Body of pancreas (tissue), 4 donors: ENCODE measurements around the gene MCIDAS. TPM values are rescaled to one million over a fixed set of nuclear protein-coding genes. Genes with fewer than 3 reads are reported as not detected.

ENCODE experiments used
- ATAC-seq: fragments of 150-250 bp; one replicate; pipeline ENCODE4 v1.9.1; 2016
- DNase-seq, 4 donors: peaks; one replicate each; pipeline ENCODE4 v3.0.0-alpha.2; 2019
- H3K27ac ChIP-seq, 4 donors: fragments of 200-600 bp; sonication (generic); 1 replicate in 3 of 4; 2 replicates in 1 of 4; pipeline versions ENCODE4 v1.5.1 to v1.6.1; 2016 to 2019; ENCODE audit warnings: mild to moderate bottlenecking in 1 of 4, mixed read lengths in 1 of 4, moderate library complexity in 1 of 4
- H3K27me3 ChIP-seq, 2 donors: fragments of 200-600 bp; sonication (generic); one replicate each; pipeline ENCODE4 v1.6.0; 2016; ENCODE audit warnings: mild to moderate bottlenecking in 1 of 2
- H3K36me3 ChIP-seq, 2 donors: fragments of 200-600 bp; sonication (generic); replicated peaks in 1 of 2; 2 replicates each; pipeline ENCODE4 v1.5.1; 2016; ENCODE audit warnings: low read depth in 2 of 2; ENCODE audit not compliant: insufficient read depth in 1 of 2
- H3K4me1 ChIP-seq: fragments of 200-600 bp; sonication (generic); one replicate; pipeline ENCODE4 v1.6.0; 2016
- H3K4me3 ChIP-seq, 2 donors: fragments of 200-600 bp; sonication (generic); 1 replicate in 1 of 2; 2 replicates in 1 of 2; pipeline ENCODE4 v1.5.1; 2016 to 2019
- H3K9me3 ChIP-seq, 3 donors: fragments of 200-600 bp; sonication (generic); 1 replicate in 2 of 3; 2 replicates in 1 of 3; pipeline ENCODE4 v1.5.1; 2016
- CTCF ChIP-seq, 7 experiments: fragments of 450-650 bp in 4 of 7; fragments of 200-600 bp in 3 of 7; sonication (generic) in 3 of 7; IDR thresholded peaks; one replicate each; pipeline ENCODE4 v1.5.1; 2016 to 2019; ENCODE audit warnings: antibody characterized with exemption in 7 of 7
- POLR2A ChIP-seq, 3 donors: fragments of 450-650 bp; IDR thresholded peaks; one replicate each; pipeline ENCODE4 v1.6.1; 2016; ENCODE audit warnings: antibody characterized with exemption in 3 of 3, mild to moderate bottlenecking in 2 of 3
- WGBS, 2 donors: methylation state at CpG; one replicate each; pipeline ENCODE4 v1.1.5; 2017; 5-methylcytosine and 5-hydroxymethylcytosine counted together
- intact Hi-C: fragments of 100-400 bp; cut with DNase I; formaldehyde crosslinking; loops from one replicate; pipeline ENCODE4 v1.15.1; 2023
- total RNA-seq, 2 donors: library from RNA; depleted of rRNA; stranded (reverse); fragments of >200 nt; gene quantifications; one replicate each; pipeline ENCODE4 v1.1.0, GENCODE V29; 2016

MCIDAS gene
- total RNA-seq = 1 to 10 TPM in 1 of 2 donors, not detected in 1; 1.3 TPM

- Histone ChIP-seq H3K27me3 (no peaks in the 10 kb centered on the region), H3K9me3 (no peaks in the 10 kb centered on the region), H3K4me3 (peak within 1 kb of the TSS; percentile 21 to 32), H3K36me3 (no peaks in the 10 kb centered on the region), H3K27ac (peak within 1 kb of the TSS in 3 of 4 donors; percentile 24 to 62 (median 47)), H3K4me1 (peaks cover 35% of the 10 kb centered on the region)
- 0 to 1% methylated on average over 5 to 80 of the region's 80 CpGs for WGBS, 2 donors
- peak; percentile 76 to 87 (median 80) for DNase-seq
- TF ChIP-seq CTCF (IDR thresholded peaks at IDR 0.05) (peak; percentile 27 to 56 (median 41)), POLR2A (IDR thresholded peaks at IDR 0.05) (no peak)
- intact Hi-C loops = loop anchor here (5.0 kb wide), 1 partner anchor 45 kb away; no protein-coding TSS in a partner anchor
- ATAC-seq = peak; percentile 86
These were observed at the start of gene MCIDAS for GRCh38 chr5:55226934-55227663. Gene MCIDAS (minus strand): TSS chr5:55227315. CDS start chr5:55227138, 177 bp downstream.

- Histone ChIP-seq H3K36me3 (peaks cover 0 to 28% of the 10 kb centered on the region in 2 donors), H3K27ac (no peak overlapping the region), H3K9me3 (no peaks in the 10 kb centered on the region), H3K4me1 (no peaks in the 10 kb centered on the region), H3K4me3 (no peak overlapping the region), H3K27me3 (no peaks in the 10 kb centered on the region)
- WGBS, 2 donors = 46 to 58% methylated on average over 1 of the region's 1 CpG
- DNase-seq (no peak), ATAC-seq (no peak)
- intact Hi-C loops = no loop called here
- no peak for TF ChIP-seq CTCF (IDR thresholded peaks at IDR 0.05)
- TF ChIP-seq POLR2A (IDR thresholded peaks at IDR 0.05) = no peak
These were observed 49.7 kb upstream of the MCIDAS start for GRCh38 chr5:55276771-55277170.

- Histone ChIP-seq H3K4me1 (no peaks in the 10 kb centered on the region), H3K9me3 (no peaks in the 10 kb centered on the region), H3K27ac (no peak overlapping the region), H3K4me3 (no peak overlapping the region), H3K27me3 (no peaks in the 10 kb centered on the region), H3K36me3 (peaks cover 1 to 11% of the 10 kb centered on the region in 2 donors)
- DNase-seq (no peak), ATAC-seq (no peak)
- TF ChIP-seq POLR2A (IDR thresholded peaks at IDR 0.05) (no peak), CTCF (IDR thresholded peaks at IDR 0.05) (no peak)
- 88 to 97% methylated on average over 3 of the region's 3 CpGs for WGBS, 2 donors
- intact Hi-C loops = no loop called here
These were observed 31.2 kb upstream of the MCIDAS start for GRCh38 chr5:55258339-55258738.

- no peak for ATAC-seq
- WGBS, 2 donors = 83 to 91% methylated on average over 4 of the region's 4 CpGs
- Histone ChIP-seq H3K36me3 (peaks cover 1 to 7% of the 10 kb centered on the region in 2 donors), H3K27me3 (no peaks in the 10 kb centered on the region), H3K4me3 (no peak overlapping the region), H3K4me1 (no peaks in the 10 kb centered on the region), H3K9me3 (no peaks in the 10 kb centered on the region), H3K27ac (no peak overlapping the region)
- no peak for TF ChIP-seq POLR2A (IDR thresholded peaks at IDR 0.05)
- TF ChIP-seq CTCF (IDR thresholded peaks at IDR 0.05) = no peak
- intact Hi-C loops = no loop called here
- DNase-seq = no peak
These were observed 27.7 kb upstream of the MCIDAS start for GRCh38 chr5:55254802-55255201.

- Histone ChIP-seq H3K9me3 (peaks cover 0 to 4% (median 0%) of the 10 kb centered on the region in 3 donors), H3K36me3 (no peaks in the 10 kb centered on the region), H3K27ac (no peak overlapping the region), H3K4me3 (no peak overlapping the region), H3K4me1 (no peaks in the 10 kb centered on the region), H3K27me3 (no peaks in the 10 kb centered on the region)
- DNase-seq (no peak), ATAC-seq (no peak)
- intact Hi-C loops = no loop called here
- 14 to 26% methylated on average over 1 of the region's 1 CpG for WGBS, 2 donors
- TF ChIP-seq POLR2A (IDR thresholded peaks at IDR 0.05) (no peak), CTCF (IDR thresholded peaks at IDR 0.05) (no peak)
These were observed 22.9 kb upstream of the MCIDAS start for GRCh38 chr5:55250064-55250463.
